ENCODE results near the gene SLC25A21.

DNA sequence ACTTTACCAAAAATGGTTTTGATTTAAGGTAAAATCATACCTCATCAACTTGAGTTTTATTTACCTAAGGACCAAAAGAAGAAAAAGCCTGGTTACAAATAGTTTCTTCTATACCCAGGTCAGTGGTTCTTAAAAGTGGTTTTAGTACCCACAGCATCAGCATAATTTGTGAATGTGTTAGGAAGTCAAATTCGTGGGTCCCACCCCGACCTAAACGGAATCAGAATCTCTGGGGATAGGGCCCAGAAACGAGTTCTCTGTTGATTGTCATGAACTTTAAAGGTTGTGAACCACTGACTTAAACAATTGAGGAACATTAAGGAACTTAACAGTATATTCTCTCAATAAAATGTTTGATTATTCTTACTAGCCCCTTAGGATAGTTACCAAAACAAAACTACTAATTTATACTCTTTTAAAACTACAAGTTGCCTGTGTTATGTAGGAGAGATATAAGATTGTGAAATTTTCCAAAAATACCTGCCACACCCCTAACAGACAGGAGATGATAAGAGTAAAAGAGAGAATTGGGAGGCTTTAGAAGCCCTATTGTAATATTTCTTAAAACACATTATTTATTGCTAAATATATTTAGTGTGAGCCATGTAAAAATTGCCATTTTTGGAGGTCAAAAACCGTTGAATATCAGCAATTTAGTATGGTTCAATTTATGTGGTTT, 669 bp upstream of the SLC25A21 start:
- TF ChIP-seq, protein P1, sequence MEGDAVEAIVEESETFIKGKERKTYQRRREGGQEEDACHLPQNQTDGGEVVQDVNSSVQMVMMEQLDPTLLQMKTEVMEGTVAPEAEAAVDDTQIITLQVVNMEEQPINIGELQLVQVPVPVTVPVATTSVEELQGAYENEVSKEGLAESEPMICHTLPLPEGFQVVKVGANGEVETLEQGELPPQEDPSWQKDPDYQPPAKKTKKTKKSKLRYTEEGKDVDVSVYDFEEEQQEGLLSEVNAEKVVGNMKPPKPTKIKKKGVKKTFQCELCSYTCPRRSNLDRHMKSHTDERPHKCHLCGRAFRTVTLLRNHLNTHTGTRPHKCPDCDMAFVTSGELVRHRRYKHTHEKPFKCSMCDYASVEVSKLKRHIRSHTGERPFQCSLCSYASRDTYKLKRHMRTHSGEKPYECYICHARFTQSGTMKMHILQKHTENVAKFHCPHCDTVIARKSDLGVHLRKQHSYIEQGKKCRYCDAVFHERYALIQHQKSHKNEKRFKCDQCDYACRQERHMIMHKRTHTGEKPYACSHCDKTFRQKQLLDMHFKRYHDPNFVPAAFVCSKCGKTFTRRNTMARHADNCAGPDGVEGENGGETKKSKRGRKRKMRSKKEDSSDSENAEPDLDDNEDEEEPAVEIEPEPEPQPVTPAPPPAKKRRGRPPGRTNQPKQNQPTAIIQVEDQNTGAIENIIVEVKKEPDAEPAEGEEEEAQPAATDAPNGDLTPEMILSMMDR (conservative IDR thresholded peaks at IDR 0.05; ENCODE audit: low read depth in 2 of 2): no peak
- TF ChIP-seq POLR2AphosphoS5 (IDR thresholded peaks at IDR 0.05; ENCODE audit: low read depth): no peak

Data from GM23338 (cell line).